ENCODE data around the gene MYO10.

DNA sequence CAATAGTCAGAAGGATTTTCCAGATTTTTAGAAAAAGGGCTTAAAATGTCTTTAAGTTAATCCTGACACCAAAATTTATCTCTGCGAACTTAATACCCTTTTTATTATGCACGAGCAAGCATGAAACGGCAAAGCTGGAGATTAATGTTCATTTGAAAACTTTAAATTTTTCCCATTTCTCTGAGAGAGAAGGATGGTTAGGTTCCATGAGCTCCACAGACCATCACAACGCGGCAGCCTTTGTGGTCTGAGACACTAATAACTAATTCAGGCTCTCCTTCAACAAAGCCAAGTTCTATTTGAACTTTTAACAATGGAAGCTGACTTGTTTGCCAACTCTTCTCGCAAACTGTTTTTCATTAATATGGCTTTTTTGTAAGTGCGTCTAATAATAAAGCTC, 94.7 kb downstream of the MYO10 start:
- TF ChIP-seq FOXM1 (IDR thresholded peaks at IDR 0.05; ENCODE audit: borderline replicate concordance) = no peak
- TF ChIP-seq NFRKB (IDR thresholded peaks at IDR 0.05) = no peak
- TF ChIP-seq ARNT (IDR thresholded peaks at IDR 0.05) = no peak
- TF ChIP-seq ZNF384 (IDR thresholded peaks at IDR 0.05) = no peak
- no peak for TF ChIP-seq FOXA1 (IDR thresholded peaks at IDR 0.05)
- no peak for TF ChIP-seq SUZ12 (IDR thresholded peaks at IDR 0.05)
- TF ChIP-seq, protein P1, sequence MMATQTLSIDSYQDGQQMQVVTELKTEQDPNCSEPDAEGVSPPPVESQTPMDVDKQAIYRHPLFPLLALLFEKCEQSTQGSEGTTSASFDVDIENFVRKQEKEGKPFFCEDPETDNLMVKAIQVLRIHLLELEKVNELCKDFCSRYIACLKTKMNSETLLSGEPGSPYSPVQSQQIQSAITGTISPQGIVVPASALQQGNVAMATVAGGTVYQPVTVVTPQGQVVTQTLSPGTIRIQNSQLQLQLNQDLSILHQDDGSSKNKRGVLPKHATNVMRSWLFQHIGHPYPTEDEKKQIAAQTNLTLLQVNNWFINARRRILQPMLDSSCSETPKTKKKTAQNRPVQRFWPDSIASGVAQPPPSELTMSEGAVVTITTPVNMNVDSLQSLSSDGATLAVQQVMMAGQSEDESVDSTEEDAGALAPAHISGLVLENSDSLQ (IDR thresholded peaks at IDR 0.05) = no peak
- no peak for TF ChIP-seq ELF4 (IDR thresholded peaks at IDR 0.05)
- no peak for TF ChIP-seq CTBP1 (IDR thresholded peaks at IDR 0.05; ENCODE audit: borderline replicate concordance)
- TF ChIP-seq HDGF (IDR thresholded peaks at IDR 0.05; ENCODE audit: borderline replicate concordance) = no peak
- no peak for TF ChIP-seq BHLHE40 (IDR thresholded peaks at IDR 0.05; ENCODE audit: borderline replicate concordance)
- no peak for TF ChIP-seq SP1 (IDR thresholded peaks at IDR 0.05)
